ENCODE data around the gene RAB42.
A peak's percentile ranks its signal among the peaks of the same experiment; 100 is the strongest.

Gene RAB42, protein sequence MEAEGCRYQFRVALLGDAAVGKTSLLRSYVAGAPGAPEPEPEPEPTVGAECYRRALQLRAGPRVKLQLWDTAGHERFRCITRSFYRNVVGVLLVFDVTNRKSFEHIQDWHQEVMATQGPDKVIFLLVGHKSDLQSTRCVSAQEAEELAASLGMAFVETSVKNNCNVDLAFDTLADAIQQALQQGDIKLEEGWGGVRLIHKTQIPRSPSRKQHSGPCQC

DNA sequence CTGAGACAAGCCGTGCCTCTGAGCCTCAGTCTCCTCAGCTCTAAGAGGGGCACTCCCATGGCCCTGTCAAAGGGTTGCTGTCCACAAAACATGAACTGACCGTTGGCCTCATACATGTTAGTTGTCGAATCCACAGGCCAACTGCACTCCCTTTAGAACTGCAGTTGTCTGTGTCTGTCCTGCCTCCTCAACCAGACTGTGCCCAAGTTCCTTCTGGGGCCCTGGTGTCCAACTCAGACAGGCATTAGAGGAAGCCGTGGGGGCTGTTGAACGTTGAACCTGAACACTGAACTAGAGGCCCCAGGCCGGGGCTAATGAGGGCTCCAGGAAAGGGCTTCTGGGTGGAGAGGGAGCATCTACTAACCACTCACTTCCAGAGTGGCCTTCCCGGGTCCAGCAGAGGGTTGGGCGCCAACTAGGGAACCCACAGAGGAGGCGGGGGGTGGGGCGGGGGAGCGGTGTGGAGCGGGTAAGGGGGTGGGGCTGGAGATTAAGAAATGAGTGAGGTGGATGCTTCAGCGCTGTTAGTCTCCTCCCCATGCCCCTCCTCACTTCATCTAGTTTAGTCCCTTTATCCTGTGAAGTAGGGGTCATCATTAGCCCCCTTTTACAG lies at the start of gene RAB42:
RAB42 (plus strand) TSS at position 558 of the 613 bp plus-strand sequence. CDS start 247 bp downstream, outside the sequence.
- no peak for DNase-seq (ENCODE audit: low read depth)
- peak within 1 kb of the TSS; percentile 48 for H3K4me3 ChIP-seq (ENCODE audit: low read length)
- TF ChIP-seq, protein P1, sequence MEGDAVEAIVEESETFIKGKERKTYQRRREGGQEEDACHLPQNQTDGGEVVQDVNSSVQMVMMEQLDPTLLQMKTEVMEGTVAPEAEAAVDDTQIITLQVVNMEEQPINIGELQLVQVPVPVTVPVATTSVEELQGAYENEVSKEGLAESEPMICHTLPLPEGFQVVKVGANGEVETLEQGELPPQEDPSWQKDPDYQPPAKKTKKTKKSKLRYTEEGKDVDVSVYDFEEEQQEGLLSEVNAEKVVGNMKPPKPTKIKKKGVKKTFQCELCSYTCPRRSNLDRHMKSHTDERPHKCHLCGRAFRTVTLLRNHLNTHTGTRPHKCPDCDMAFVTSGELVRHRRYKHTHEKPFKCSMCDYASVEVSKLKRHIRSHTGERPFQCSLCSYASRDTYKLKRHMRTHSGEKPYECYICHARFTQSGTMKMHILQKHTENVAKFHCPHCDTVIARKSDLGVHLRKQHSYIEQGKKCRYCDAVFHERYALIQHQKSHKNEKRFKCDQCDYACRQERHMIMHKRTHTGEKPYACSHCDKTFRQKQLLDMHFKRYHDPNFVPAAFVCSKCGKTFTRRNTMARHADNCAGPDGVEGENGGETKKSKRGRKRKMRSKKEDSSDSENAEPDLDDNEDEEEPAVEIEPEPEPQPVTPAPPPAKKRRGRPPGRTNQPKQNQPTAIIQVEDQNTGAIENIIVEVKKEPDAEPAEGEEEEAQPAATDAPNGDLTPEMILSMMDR (conservative IDR thresholded peaks at IDR 0.05; ENCODE audit: low read depth, low read length), result no peak

DNA sequence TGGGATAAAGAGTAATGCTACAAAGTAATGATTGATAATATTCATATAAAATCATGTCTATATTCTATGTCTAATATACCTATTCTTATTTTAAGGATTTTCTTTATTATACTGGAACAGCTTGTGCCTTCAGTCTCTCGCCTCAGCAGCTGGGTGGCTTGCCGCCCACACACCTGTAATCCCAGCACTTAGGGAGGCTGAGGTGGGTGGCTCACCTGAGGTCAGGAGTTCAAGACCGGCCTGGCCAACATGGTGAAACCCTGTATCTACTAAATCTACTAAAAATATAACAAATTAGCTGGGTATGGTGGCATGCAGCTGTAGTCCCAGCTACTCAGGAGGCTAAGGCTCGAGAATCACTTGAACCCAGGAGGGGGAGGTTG lies 46.8 kb upstream of the RAB42 start:
- TF ChIP-seq, protein P1 (conservative IDR thresholded peaks at IDR 0.05; ENCODE audit: low read depth, low read length), result no peak
- DNase-seq (ENCODE audit: low read depth), result no peak

DNA sequence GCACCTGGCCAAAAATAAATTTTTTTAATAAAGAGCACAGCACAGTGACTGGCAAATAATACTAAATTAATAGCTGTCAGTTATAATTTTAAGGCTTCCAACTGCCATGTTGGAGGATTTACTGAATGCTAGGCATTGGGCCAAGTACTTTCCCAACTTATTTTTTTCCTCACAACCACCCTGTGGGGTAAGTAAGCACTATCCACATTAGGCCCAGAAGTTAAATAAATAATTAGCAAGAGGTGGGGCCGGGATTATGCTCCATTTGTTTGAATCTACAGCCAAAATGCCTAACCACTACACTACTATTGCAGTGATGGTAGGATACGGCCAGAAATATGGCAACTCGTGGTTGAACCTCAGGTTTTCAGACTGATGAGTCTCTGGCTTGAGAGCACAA lies 43.7 kb upstream of the RAB42 start:
- DNase-seq (ENCODE audit: low read depth), result no peak
- no peak overlapping the region for H3K4me3 ChIP-seq (ENCODE audit: low read length)
- TF ChIP-seq, protein P1 (conservative IDR thresholded peaks at IDR 0.05; ENCODE audit: low read depth, low read length), result no peak

More for the DNA sequence above, 46.8 kb upstream of the RAB42 start:
- no peak overlapping the region for H3K4me3 ChIP-seq (ENCODE audit: low read length)

DNA sequence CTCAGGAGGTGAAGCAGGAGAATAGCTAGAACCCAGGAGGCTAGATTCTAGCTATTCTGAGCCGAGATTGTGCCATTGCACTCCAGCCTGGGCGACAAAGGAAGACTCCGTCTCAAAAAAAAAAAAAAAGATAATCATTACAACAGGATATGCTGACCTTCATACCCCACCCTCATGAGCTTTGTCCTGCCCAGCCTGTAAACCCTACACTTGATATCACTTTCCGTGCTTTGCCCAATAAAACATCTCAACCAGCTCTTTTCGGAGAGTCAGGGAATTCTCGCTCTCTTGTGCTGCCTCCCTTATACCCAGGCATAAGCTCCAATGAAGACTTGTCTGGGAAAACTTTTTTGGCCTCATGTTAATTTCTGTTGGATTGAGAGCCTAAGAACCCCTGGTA lies 40.7 kb upstream of the RAB42 start:
- no peak for DNase-seq (ENCODE audit: low read depth)
- no peak overlapping the region for H3K4me3 ChIP-seq (ENCODE audit: low read length)
- TF ChIP-seq, protein P1 (conservative IDR thresholded peaks at IDR 0.05; ENCODE audit: low read depth, low read length), result no peak

DNA sequence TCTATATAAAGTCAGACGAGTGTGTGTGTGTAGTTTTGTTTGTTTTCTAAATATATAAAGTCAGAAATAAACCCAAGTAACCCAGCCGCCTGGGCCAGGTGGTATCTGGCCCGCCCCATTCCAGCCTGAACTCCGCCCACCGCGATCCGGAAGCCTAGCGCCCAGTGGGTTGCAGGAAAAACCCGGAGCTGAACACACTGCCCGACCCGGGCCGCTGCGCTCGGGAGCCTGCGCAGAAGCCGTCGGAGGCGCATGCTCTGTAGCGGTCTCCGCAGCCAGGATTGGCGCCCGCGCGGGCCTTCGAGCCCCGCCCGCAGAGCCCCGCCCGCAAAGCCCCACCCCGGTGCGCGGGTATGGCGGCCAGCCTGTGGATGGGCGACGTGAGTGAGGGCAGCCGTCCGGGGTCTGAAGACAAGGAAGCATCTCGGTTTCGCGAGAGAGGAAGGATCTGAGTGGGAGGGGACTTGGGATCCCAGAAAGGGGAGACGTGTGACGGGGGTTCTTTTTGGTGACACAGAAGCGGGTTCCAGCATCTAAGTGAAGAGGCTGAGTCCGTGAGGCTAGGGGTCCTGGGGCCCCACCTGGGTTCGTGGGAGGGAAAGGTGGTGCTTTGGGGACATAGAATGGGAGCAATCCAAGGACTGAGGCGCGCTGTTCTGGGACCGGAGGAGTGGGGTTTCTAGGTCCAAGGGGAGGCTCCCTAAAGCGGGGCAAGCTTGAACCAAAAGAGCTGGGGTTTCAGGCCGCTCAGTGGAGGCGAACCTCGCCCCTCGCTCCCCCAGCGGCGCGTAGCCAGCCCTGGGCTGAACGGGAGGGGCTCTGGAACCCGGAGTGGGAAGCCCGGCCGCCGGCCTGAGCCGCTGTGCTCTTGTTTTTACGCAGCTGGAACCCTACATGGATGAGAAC lies 39.1 kb upstream of the RAB42 start, which contains the start of gene TRNAU1AP:
TRNAU1AP (plus strand) TSS at position 328 of the 906 bp plus-strand sequence; CDS start at position 354, 26 bp downstream.
- TF ChIP-seq, protein P1 (conservative IDR thresholded peaks at IDR 0.05; ENCODE audit: low read depth, low read length), result no peak
- peak within 1 kb of the TSS; percentile 98 for H3K4me3 ChIP-seq (ENCODE audit: low read length)
- peak; percentile 84 for DNase-seq (ENCODE audit: low read depth)

DNA sequence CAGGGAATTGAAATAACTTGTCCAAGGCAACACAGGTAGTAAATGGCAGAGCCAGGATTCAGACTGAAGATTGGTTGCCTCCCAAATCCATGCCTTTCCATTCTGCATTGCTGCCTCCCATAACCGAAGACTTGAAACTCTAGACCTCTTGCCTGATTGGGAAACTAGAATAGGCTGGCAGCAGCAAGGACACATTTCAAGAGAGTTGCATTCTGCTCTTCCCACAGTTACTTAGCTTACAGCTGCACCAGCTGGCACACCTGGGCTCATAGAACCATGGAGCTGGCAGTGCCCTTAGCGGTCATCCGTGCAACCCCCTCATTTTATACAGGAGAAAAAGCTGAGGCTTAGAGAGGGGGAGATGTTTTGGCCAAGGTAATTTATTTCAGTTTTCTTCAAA lies 31.2 kb upstream of the RAB42 start:
- TF ChIP-seq, protein P1 (conservative IDR thresholded peaks at IDR 0.05; ENCODE audit: low read depth, low read length), result no peak
- no peak overlapping the region for H3K4me3 ChIP-seq (ENCODE audit: low read length)
- no peak for DNase-seq (ENCODE audit: low read depth)
